SH-SY5Y (cell line): ENCODE data around the gene GGCX.

Source experiments
- GATA2 ChIP-seq: IDR thresholded peaks from 2 replicates; pipeline ENCODE4 v1.6.1; 2011; ENCODE audit warnings: mild to moderate bottlenecking, low read depth, low read length
- GATA3 ChIP-seq: IDR thresholded peaks from 2 replicates; pipeline ENCODE4 v1.6.1; 2011; ENCODE audit warnings: low read depth, mild to moderate bottlenecking, low read length, moderate library complexity

GGCX gene

GRCh38 chr2:85502720-85503119 lies 58.6 kb downstream of the GGCX start:
- TF ChIP-seq GATA2 (no peak), GATA3 (no peak)

- TF ChIP-seq GATA2: no peak
- TF ChIP-seq GATA3: no peak
These were observed 60.0 kb downstream of the GGCX start for GRCh38 chr2:85501248-85501647.

DNA sequence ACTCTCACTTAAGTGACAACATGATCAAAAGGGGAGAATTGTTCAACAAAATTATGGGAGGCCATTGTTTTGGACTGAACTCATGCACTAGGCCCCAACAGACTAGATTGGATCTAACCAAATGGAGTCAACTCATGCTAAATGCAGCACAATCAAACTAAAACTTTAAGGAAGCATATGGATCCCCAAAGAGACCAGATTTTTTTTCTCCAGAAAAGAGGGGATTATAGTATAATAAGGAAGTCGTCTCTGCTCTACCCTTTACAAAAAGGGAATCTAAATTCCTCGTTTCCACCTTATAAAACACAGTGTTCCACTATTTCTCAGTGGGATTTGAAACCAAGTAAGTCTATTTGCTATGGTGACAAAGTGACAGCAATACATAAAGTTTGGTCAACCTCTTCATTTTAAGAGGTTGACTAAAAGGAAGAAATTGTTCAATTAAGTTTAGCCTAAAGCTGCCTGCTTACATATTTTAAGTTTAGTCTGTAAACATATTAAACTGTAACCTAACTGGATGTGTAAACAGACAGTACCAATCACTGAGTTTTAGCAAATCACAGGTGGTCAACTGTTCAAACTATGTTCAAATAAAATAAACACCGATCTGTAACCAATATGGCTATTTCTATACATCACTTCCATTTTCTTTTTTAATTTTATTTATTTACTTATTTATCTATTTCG lies 63.2 kb downstream of the GGCX start:
- TF ChIP-seq GATA3: no peak
- no peak for TF ChIP-seq GATA2

DNA sequence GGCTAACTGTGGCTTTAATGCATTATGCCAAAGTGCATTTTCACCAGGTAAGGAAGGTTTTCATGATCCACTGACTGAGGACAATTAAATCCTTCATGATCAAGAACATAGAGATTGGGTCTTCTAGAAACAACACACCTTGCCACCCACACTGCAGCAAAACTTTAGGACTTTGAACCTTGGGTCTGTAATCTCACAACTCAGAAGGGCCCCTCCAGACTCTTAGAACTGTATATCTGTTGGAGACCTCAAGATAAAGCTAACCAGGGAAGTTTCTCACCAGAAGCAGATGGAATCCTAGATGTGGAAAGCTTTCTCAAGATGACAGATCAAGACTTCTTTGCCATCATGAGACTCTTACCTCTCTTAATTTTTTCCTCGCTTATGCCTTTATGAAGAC lies 64.9 kb downstream of the GGCX start:
- no peak for TF ChIP-seq GATA3
- TF ChIP-seq GATA2: no peak
